ENCODE results near the gene MRPL12. TPM values are rescaled to one million over a fixed set of nuclear protein-coding genes. Genes with fewer than 3 reads are reported as not detected.

Gene MRPL12
- total and polyA plus RNA-seq, 2 donors from 2014 or later: 52.4 to 251 TPM

DNA sequence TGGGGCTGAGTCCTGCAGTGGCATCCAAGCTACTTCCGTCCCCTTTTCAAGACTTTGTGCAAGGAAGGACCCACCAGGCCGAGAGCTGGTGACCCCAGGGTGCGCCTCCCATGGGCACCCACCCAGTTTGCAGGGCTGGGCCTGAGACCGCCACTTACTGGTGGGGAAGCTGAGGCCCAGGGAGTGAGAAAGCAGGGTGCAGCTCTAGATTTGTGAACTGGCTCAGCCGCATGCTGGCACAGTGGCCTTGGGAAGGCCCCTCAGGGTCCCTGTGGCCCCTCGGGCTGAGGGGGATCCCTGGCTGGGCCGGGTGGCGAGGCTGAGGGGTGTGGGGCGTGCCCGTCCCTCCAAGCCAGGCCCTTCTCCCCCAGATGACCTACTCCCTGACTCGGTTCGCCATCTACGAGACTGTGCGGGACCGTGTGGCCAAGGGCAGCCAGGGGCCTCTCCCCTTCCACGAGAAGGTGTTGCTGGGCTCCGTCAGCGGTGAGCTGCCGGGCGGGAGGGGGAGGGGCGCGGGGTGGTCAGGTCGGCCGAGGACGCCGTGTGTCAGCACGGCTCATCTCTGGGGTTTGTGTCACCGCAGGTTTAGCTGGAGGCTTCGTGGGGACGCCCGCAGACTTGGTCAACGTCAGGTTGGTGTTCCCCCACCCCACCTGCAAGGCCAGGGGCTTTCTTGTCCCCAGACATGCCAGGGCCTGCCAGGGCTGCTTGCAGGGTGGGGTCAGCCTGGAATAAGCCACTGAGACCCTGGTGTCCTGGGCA, 12.1 kb downstream of the MRPL12 start:
- Histone ChIP-seq H3K27me3 (ENCODE audit: control insufficient read depth, insufficient read depth, low read length) (peaks cover 4% of the 10 kb centered on the region), H3K36me3 (ENCODE audit: control insufficient read depth in 2 of 3, insufficient read depth in 3 of 3, low read length in 3 of 3) (no peaks in the 10 kb centered on the region), H3K27ac (ENCODE audit: low read depth in 2 of 2, low read length in 2 of 2) (no peak overlapping the region), H3K4me3 (ENCODE audit: low read length in 3 of 3) (no peak overlapping the region), H3K9me3 (ENCODE audit: control insufficient read depth in 2 of 3, insufficient read depth in 1 of 3, low read length in 3 of 3) (no peaks in the 10 kb centered on the region), H3K4me1 (ENCODE audit: control insufficient read depth in 2 of 3, insufficient read depth in 2 of 3, low read depth in 1 of 3, low read length in 3 of 3) (peaks cover 0 to 32% (median 7%) of the 10 kb centered on the region in 3 donors), H3K9ac (ENCODE audit: low read length in 3 of 3) (no peak overlapping the region)
- peak in 1 of 5 donors; percentile 77 for DNase-seq
- TF ChIP-seq, protein P1, sequence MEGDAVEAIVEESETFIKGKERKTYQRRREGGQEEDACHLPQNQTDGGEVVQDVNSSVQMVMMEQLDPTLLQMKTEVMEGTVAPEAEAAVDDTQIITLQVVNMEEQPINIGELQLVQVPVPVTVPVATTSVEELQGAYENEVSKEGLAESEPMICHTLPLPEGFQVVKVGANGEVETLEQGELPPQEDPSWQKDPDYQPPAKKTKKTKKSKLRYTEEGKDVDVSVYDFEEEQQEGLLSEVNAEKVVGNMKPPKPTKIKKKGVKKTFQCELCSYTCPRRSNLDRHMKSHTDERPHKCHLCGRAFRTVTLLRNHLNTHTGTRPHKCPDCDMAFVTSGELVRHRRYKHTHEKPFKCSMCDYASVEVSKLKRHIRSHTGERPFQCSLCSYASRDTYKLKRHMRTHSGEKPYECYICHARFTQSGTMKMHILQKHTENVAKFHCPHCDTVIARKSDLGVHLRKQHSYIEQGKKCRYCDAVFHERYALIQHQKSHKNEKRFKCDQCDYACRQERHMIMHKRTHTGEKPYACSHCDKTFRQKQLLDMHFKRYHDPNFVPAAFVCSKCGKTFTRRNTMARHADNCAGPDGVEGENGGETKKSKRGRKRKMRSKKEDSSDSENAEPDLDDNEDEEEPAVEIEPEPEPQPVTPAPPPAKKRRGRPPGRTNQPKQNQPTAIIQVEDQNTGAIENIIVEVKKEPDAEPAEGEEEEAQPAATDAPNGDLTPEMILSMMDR (IDR thresholded peaks at IDR 0.05; ENCODE audit: borderline replicate concordance, extremely low read depth, insufficient read depth): no peak
- FAIRE-seq: no peak
- intact Hi-C loops (cut with DNase I): no loop called here

DNA sequence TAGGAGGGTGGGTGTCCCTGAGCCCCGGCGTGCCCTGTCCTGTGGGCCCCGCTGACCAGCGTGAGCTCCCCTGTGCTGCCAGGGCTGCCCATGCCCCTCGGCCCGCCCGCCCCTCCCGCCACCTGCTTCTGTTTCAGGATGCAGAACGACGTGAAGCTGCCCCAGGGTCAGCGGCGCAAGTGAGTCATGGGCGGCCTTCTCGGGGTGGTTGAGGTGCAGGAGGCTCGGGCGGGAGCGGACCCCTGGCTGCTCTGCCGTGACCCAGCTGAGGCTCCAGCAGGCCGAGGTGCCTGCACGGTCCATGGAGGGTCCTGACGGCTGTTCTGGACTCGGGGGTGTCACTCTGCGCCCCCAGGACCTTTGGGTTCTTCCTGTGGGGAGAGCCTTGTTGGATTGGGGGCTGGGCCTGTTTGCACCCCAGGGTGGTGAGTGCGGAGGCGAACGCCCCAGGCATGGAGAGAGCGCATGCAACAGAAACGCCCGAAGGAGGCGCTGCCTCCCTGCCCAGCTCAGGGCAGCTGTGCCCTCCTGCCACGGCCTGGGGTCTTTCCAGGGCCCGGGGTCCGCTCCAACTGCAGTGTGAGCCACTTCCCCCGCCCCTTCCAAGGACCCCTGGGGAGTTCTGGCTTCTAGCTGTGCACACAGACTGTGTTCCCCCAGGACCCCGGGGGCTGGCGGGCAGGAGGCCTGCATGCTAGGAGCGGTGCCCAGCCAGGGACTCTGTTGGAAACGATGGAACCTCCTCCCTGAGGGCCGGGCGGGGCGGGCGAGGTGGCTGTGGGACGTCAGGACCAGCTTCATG, 12.9 kb downstream of the MRPL12 start:
- FAIRE-seq (no peak), DNase-seq (no peak)
- Histone ChIP-seq H3K4me1 (ENCODE audit: control insufficient read depth in 2 of 3, insufficient read depth in 2 of 3, low read depth in 1 of 3, low read length in 3 of 3) (peaks cover 0 to 24% (median 0%) of the 10 kb centered on the region in 3 donors), H3K27me3 (ENCODE audit: control insufficient read depth, insufficient read depth, low read length) (peaks cover under 1% of the 10 kb centered on the region), H3K36me3 (ENCODE audit: control insufficient read depth in 2 of 3, insufficient read depth in 3 of 3, low read length in 3 of 3) (no peaks in the 10 kb centered on the region), H3K4me3 (ENCODE audit: low read length in 3 of 3) (no peak overlapping the region), H3K27ac (ENCODE audit: low read depth in 2 of 2, low read length in 2 of 2) (no peak overlapping the region), H3K9me3 (ENCODE audit: control insufficient read depth in 2 of 3, insufficient read depth in 1 of 3, low read length in 3 of 3) (no peaks in the 10 kb centered on the region), H3K9ac (ENCODE audit: low read length in 3 of 3) (no peak overlapping the region)
- intact Hi-C loops (cut with DNase I): no loop called here
- TF ChIP-seq, protein P1 (IDR thresholded peaks at IDR 0.05; ENCODE audit: borderline replicate concordance, extremely low read depth, insufficient read depth): no peak

DNA sequence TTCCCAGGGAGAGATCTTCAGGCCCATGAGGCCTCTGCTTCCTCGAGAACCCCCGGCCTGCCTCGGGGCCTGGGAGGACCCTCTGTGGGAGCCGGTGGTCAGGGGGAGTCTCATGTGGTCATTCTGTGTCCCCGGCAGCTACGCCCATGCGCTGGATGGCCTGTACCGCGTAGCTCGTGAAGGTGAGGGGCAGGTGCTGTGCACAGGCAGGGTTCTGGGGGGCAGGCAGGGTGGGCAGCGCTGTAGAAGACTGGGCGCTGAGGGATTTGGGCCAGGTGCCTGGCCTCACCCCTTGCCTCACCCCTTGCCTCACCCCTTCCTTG, 13.5 kb downstream of the MRPL12 start:
- no peaks in the 10 kb centered on the region for H3K27me3 ChIP-seq (ENCODE audit: control insufficient read depth, insufficient read depth, low read length)
- H3K4me1 ChIP-seq (ENCODE audit: control insufficient read depth in 2 of 3, insufficient read depth in 2 of 3, low read depth in 1 of 3, low read length in 3 of 3): peaks cover 0 to 21% (median 0%) of the 10 kb centered on the region in 3 donors
- DNase-seq: no peak
- no peaks in the 10 kb centered on the region for H3K9me3 ChIP-seq (ENCODE audit: control insufficient read depth in 2 of 3, insufficient read depth in 1 of 3, low read length in 3 of 3)
- FAIRE-seq: no peak
- intact Hi-C loops (cut with DNase I): no loop called here
- H3K9ac ChIP-seq (ENCODE audit: low read length in 3 of 3): no peak overlapping the region
- no peak overlapping the region for H3K4me3 ChIP-seq (ENCODE audit: low read length in 3 of 3)
- no peaks in the 10 kb centered on the region for H3K36me3 ChIP-seq (ENCODE audit: control insufficient read depth in 2 of 3, insufficient read depth in 3 of 3, low read length in 3 of 3)
- H3K27ac ChIP-seq (ENCODE audit: low read depth in 2 of 2, low read length in 2 of 2): no peak overlapping the region
- TF ChIP-seq, protein P1 (IDR thresholded peaks at IDR 0.05; ENCODE audit: borderline replicate concordance, extremely low read depth, insufficient read depth): no peak
